ENCODE results near the gene ALDH1A2.

DNA sequence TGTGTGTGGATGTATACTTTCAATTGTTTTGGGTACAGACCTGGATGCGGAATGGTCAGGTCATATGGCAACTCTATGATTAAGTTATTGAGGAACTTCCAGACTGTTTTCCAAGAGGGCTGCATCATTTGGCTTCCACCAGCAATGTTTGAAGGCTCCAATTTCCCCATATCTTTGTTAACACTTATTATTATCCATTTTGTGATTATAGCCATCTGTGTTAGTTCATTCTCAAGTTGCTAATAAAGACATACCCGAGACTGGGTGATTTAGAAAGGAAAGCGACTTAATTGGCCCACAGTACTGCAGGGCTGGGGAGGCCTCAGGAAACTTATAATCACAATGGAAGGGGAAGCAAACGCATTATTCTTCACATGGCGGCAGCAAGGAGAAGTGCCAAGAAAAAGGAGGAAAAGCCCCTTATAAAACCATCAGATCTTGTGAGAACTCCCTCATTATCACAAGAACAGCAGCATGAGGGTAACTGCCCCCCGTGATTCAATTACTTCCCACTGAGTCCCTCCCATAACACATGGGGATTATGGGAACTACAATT lies 31.1 kb upstream of the ALDH1A2 start:
- TF ChIP-seq POLR2A (IDR thresholded peaks at IDR 0.05) (no peak), CTCF (IDR thresholded peaks at IDR 0.05) (no peak)
